ENCODE measurements around the gene FER. TPM values are rescaled to one million over a fixed set of nuclear protein-coding genes. Genes with fewer than 3 reads are reported as not detected.
"Not testable (repeated sequence)": the region's sequence is repeated elsewhere in the genome, so short reads cannot be mapped to it uniquely, and the experiment has no call there.

FER gene
- total RNA-seq, 2 donors from 2014 or later = 9.8 to 15.1 TPM

DNA sequence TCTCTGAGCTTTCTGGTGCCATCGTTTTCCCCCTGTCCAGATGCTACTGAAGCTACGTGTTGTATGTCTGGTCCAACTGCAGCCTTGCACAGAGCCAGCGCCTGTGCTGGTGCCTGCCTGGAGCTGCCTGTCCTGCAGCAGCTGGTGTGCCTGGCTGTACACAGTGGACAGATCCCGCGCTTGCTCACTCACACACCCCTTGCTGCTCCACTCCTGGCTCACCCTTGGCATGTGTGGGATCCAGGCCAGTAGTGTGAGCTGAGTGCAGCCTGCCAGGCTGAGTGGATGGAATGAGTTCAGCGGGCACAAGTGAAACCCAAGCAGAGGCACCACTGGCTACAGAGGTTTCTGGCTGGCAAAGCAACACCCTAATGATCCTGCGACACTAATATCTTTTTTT is 40.4 kb downstream of the FER start:
- Mint-ChIP-seq H3K27me3 (no peaks in the 10 kb centered on the region), H3K36me3 (ENCODE audit: low read depth) (peaks cover 8% of the 10 kb centered on the region)
- DNase-seq = no peak

DNA sequence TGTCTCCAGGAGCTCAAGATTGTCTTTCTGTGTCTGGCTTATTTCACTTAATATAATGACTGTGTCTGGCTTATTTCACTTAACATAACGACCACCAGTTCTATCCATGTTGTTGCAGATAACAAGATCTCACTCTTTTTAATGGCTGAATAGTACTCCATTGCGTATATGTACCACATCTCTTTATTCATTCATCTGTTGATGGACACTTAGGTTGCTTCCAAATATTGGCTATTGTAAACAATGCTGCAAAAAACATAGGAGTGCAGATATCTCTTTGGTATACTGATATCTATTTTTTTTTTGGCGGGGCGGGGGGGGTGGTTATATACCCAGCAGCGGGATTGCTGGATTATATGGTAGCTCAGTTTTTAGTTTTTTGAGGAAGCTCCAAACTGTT is 45.5 kb downstream of the FER start:
- ATAC-seq (no peak), DNase-seq (no peak)
- Mint-ChIP-seq H3K4me3 (no peak overlapping the region), H3K36me3 (ENCODE audit: low read depth) (peaks cover 6% of the 10 kb centered on the region), H3K27me3 (no peaks in the 10 kb centered on the region), H3K27ac (no peak overlapping the region), H3K4me1 (no peaks in the 10 kb centered on the region)
- H3K9me3 ChIP-seq (ENCODE audit: control insufficient read depth, low read length, poor library complexity, severe bottlenecking) = no peaks in the 10 kb centered on the region

More for the DNA sequence above, 40.4 kb downstream of the FER start:
- H3K27ac Mint-ChIP-seq = peak overlapping the region; percentile 30
- no peak overlapping the region for H3K4me3 Mint-ChIP-seq
- H3K4me1 Mint-ChIP-seq = no peaks in the 10 kb centered on the region
- no peaks in the 10 kb centered on the region for H3K9me3 ChIP-seq (ENCODE audit: control insufficient read depth, low read length, poor library complexity, severe bottlenecking)
- no peak for ATAC-seq

DNA sequence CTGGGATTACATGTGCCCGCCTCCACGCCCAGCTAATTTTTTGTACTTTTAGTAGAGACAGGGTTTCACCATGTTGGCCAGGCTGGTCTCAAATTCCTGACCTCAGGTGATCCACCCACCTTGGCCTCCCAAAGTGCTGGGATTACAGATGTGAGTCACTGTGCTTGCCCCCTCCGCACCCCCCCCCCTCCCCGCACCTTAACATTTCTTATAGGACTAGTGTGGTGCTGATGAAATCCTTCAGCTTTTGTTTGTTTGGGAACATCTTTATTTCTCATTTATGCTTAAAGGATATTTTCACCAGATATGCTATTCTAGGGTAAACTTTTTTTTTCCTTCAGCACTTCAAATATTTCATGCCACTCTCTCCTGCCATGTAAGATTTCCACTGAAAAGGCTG is 46.7 kb downstream of the FER start:
- not testable (repeated sequence) for ATAC-seq; DNase-seq; H3K4me1 Mint-ChIP-seq; H3K27me3 Mint-ChIP-seq; H3K36me3 Mint-ChIP-seq (ENCODE audit: low read depth); H3K27ac Mint-ChIP-seq; H3K9me3 ChIP-seq (ENCODE audit: control insufficient read depth, low read length, poor library complexity, severe bottlenecking)
- peak overlapping the region; percentile 63 for H3K4me3 Mint-ChIP-seq

DNA sequence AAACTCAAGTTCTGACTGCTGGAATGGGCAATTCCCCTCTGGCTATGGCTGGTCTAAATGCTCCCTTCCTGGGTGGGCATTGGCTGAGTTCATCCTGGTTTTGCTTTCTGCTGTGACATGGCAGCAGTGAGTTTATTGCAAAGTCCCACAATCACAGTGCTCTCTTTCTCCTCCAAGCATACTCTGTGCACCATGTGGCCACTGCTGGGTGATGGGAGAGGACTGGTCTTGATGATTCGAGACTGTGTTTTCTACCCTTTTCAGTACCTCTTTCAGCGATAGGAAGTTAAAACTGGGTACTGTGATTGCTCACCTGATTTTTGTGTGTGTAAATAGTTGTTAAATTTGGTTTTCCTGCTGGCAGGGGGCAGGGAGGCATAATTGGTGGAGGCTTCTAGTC is 49.7 kb downstream of the FER start:
- Mint-ChIP-seq H3K4me3 (no peak overlapping the region), H3K27me3 (no peaks in the 10 kb centered on the region), H3K4me1 (no peaks in the 10 kb centered on the region), H3K27ac (no peak overlapping the region), H3K36me3 (ENCODE audit: low read depth) (peaks cover 4% of the 10 kb centered on the region)
- DNase-seq = no peak
- H3K9me3 ChIP-seq (ENCODE audit: control insufficient read depth, low read length, poor library complexity, severe bottlenecking) = no peaks in the 10 kb centered on the region
- ATAC-seq = no peak

DNA sequence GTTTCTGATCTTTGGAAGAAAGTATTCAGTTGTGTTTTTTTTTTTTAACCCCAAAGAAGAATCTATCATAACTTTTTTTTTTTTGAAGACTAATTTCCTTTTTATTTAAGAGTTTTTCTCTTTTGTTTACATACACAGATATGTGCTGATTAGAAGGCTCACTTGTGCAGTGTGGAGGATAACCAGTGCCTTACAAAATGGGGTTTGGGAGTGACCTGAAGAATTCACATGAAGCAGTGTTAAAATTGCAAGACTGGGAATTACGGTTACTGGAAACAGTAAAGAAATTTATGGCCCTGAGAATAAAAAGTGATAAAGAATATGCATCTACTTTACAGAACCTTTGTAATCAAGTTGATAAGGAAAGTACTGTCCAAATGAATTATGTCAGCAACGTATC is 50.3 kb downstream of the FER start:
- ATAC-seq (no peak), DNase-seq (no peak)
- no peaks in the 10 kb centered on the region for H3K4me1 Mint-ChIP-seq
- H3K36me3 Mint-ChIP-seq (ENCODE audit: low read depth) = peaks cover 4% of the 10 kb centered on the region
- no peaks in the 10 kb centered on the region for H3K27me3 Mint-ChIP-seq
- no peak overlapping the region for H3K27ac Mint-ChIP-seq
- no peaks in the 10 kb centered on the region for H3K9me3 ChIP-seq (ENCODE audit: control insufficient read depth, low read length, poor library complexity, severe bottlenecking)
- no peak overlapping the region for H3K4me3 Mint-ChIP-seq

DNA sequence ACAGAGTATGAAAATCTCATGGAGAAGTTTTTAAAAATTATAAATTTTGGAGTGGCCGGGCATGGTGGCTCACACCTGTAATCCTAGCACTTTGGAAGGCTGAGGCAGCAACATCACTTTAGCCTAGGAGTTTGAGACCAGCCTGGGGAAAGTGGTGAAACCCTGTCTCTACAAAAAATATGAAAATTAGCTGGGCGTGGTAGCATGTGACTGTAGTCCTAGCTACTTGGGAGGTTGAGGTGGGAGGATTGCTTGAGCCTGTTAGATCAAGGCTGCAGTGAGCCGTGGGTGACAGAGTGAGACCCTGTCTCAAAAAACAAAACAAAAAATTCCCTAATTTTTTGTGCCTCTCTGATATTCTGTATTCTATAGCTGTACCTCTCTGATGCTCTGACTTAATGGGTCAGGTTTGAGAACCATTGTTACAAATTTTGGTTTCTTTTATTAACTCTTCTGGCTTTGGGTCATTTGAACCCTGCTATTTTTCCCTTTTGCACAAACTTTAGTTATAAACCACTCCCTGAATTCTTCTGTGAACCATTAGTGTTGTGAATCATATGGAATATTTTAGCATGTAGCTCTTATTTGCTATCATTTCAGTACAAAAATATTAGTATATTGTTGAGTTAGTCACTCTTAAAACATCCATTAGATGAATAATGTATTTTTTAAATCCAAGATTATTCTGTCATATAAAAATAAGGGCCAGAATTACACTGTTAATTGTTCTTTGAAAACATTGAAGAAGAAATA is 51.0 kb downstream of the FER start:
- no peak for ATAC-seq
- no peak overlapping the region for H3K4me3 Mint-ChIP-seq
- no peak for DNase-seq
- peaks cover 2% of the 10 kb centered on the region for H3K36me3 Mint-ChIP-seq (ENCODE audit: low read depth)
- H3K27me3 Mint-ChIP-seq = no peaks in the 10 kb centered on the region
- no peak overlapping the region for H3K27ac Mint-ChIP-seq
- H3K9me3 ChIP-seq (ENCODE audit: control insufficient read depth, low read length, poor library complexity, severe bottlenecking) = no peaks in the 10 kb centered on the region
- H3K4me1 Mint-ChIP-seq = no peaks in the 10 kb centered on the region

DNA sequence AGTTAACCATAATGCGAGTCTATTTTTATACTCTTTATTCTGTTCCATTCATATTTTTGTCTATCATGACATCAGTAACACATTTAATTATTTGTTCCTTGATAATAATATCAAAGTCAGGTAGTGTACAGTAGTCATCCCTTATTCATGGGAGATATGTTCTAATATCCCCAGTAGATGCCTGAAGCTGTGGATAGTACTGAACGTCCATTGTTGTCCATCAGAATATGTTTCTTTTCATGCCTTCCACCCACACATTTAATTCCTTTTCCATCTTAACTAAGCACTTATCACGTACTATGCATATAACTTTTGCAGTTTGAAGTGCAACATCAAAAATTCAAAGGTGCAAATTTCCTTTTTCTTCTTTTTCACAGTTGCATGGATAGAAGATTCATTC is 53.6 kb downstream of the FER start:
- H3K36me3 Mint-ChIP-seq (ENCODE audit: low read depth) = peaks cover 2% of the 10 kb centered on the region
- no peak overlapping the region for H3K27ac Mint-ChIP-seq
- DNase-seq = no peak
- no peaks in the 10 kb centered on the region for H3K9me3 ChIP-seq (ENCODE audit: control insufficient read depth, low read length, poor library complexity, severe bottlenecking)
- no peaks in the 10 kb centered on the region for H3K4me1 Mint-ChIP-seq
- H3K27me3 Mint-ChIP-seq = no peaks in the 10 kb centered on the region
- ATAC-seq = no peak
- no peak overlapping the region for H3K4me3 Mint-ChIP-seq

DNA sequence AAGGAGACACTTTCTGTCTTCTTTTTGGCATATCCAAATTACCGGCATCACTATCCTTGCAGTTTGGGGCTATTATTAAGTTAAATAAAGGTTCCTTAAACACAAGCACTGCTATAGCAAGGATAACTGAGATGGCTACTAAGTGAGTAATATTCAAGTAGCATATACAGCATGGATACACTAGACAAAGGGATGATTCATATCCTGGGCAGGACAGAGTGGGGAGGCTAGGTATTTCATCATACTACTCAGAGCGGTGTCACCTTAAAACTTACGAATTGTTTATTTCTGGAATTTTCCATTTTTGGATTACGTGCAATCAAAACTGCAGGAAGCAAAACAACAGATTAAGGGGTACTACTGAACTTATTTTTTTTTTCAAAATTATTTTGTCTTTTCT is 54.1 kb downstream of the FER start:
- DNase-seq = no peak
- H3K9me3 ChIP-seq (ENCODE audit: control insufficient read depth, low read length, poor library complexity, severe bottlenecking) = no peaks in the 10 kb centered on the region
- H3K36me3 Mint-ChIP-seq (ENCODE audit: low read depth) = peaks cover 2% of the 10 kb centered on the region
- no peaks in the 10 kb centered on the region for H3K4me1 Mint-ChIP-seq
- no peak for ATAC-seq
- no peaks in the 10 kb centered on the region for H3K27me3 Mint-ChIP-seq
- H3K4me3 Mint-ChIP-seq = no peak overlapping the region
- H3K27ac Mint-ChIP-seq = no peak overlapping the region

DNA sequence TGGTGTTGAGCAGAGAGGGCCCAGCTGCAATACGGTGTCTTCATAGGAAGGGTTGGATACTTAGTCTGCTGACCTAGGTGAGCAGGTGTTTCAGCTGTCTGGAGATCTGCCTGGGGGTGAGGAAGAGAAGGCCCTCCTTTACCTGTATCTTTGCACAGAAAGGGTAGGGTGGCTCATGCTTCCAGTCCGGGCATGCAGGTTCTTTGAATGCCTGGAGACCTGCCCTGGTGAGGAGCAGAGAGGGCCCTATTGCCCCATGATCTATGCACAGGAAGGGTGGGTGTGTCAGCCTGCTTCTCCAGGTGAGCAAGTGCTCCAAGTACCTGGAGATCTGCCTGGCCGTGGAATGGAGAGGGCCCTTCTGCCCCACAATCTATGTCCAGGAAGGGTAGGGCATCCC is 63.0 kb downstream of the FER start:
- DNase-seq (no peak), ATAC-seq (no peak)
- no peak overlapping the region for H3K4me3 Mint-ChIP-seq
- H3K36me3 Mint-ChIP-seq (ENCODE audit: low read depth) = no peaks in the 10 kb centered on the region
- peaks cover 2% of the 10 kb centered on the region for H3K4me1 Mint-ChIP-seq
- no peak overlapping the region for H3K27ac Mint-ChIP-seq
- H3K9me3 ChIP-seq (ENCODE audit: control insufficient read depth, low read length, poor library complexity, severe bottlenecking) = no peaks in the 10 kb centered on the region
- H3K27me3 Mint-ChIP-seq = no peaks in the 10 kb centered on the region

DNA sequence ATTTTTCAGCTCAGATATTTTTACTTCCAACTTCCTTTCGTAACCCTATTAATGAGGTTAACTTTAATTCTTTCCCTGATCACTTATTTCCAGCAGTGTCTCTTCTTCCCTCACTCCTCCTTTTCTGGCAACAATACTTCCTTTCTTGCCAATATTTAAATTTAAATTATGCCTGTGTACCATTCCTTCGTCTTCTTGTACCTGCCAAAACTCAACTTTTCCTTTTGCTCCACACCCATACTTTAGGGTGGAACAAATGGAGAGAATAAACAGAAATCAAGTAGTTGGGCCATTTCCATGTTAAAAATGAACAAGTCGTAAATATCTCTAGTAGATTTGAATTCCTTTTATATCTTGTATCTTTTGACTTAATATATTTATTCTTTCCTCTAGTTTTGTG is 66.0 kb downstream of the FER start:
- Mint-ChIP-seq H3K36me3 (ENCODE audit: low read depth) (no peaks in the 10 kb centered on the region), H3K4me3 (no peak overlapping the region), H3K27ac (no peak overlapping the region), H3K4me1 (peaks cover 2% of the 10 kb centered on the region), H3K27me3 (no peaks in the 10 kb centered on the region)
- ATAC-seq (no peak), DNase-seq (no peak)
- no peaks in the 10 kb centered on the region for H3K9me3 ChIP-seq (ENCODE audit: control insufficient read depth, low read length, poor library complexity, severe bottlenecking)

DNA sequence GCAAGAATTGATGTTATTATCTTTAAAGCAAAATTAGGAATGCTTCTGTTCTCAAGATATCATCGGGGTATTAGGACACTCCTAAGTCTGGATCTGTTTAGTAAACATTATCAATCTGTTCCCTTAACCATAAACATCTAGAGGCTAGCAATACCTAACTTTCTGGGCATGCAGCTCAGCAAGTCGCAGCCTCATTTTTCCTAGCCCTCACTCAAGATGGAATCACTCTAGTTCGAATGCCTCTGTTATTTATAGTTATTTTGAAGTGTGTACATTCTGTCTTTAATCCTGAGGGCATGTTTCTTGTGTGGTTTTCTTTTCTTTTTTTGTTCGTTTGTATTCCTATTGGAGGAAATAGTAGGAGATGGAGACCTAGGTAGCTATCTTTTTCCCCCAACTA is 66.9 kb downstream of the FER start:
- H3K9me3 ChIP-seq (ENCODE audit: control insufficient read depth, low read length, poor library complexity, severe bottlenecking) = no peaks in the 10 kb centered on the region
- DNase-seq (no peak), ATAC-seq (no peak)
- peaks cover 2% of the 10 kb centered on the region for H3K4me1 Mint-ChIP-seq
- no peak overlapping the region for H3K27ac Mint-ChIP-seq
- no peak overlapping the region for H3K4me3 Mint-ChIP-seq
- no peaks in the 10 kb centered on the region for H3K27me3 Mint-ChIP-seq
- no peaks in the 10 kb centered on the region for H3K36me3 Mint-ChIP-seq (ENCODE audit: low read depth)

DNA sequence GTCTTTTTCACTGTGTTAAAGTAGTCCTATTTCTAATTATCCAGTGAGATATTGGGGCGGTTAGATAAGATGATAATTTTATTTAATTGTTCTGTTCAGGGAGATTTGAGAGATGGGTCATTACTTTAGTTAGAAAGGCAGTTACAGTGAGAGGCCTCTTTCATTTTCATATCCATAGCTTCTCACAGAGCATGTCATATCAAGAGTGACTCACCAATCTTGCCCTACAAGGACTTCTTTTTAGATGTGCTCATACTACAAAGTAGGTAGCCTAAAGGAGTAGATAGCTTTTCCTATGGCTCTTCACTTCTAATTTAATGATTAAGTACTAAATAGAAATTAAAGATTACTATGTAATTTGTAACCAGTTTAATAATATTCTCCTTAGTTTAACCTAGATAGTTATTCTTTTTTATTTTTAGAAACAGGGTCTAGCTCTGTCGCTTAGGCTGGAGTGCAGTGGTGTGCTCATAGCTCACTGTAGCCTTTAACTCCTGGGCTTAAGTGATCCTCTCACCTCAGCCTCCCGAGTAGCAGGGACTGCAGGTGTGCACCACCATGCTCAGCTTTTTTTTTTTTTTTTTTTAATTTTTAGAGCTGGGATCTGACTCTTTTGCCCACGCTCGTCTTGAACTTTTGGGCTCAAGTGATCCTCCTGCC is 71.0 kb downstream of the FER start:
- no peak overlapping the region for H3K4me3 Mint-ChIP-seq
- H3K9me3 ChIP-seq (ENCODE audit: control insufficient read depth, low read length, poor library complexity, severe bottlenecking) = no peaks in the 10 kb centered on the region
- no peak for DNase-seq
- H3K36me3 Mint-ChIP-seq (ENCODE audit: low read depth) = no peaks in the 10 kb centered on the region
- peaks cover 2% of the 10 kb centered on the region for H3K4me1 Mint-ChIP-seq
- H3K27ac Mint-ChIP-seq = no peak overlapping the region
- H3K27me3 Mint-ChIP-seq = no peaks in the 10 kb centered on the region
- no peak for ATAC-seq

DNA sequence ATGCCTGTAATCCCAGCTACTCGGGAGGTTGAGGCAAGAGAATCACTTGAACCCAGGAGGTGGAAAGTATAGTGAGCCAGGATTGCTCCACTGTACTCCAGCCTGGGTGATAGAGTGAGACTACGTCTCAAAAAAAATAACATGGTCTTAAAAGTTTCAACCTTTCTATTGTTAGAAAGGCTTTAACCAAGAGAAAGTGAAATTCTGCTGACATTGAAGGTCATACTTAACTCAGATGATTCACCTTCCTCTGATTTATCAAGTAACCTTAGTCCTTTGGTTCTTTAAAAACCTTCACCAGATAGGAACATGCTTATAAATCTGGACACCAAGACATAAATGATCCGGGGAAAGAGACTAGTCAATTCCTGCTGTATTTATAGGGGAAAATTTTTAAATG is 73.3 kb downstream of the FER start:
- no peaks in the 10 kb centered on the region for H3K9me3 ChIP-seq (ENCODE audit: control insufficient read depth, low read length, poor library complexity, severe bottlenecking)
- Mint-ChIP-seq H3K27me3 (no peaks in the 10 kb centered on the region), H3K4me1 (no peaks in the 10 kb centered on the region), H3K36me3 (ENCODE audit: low read depth) (no peaks in the 10 kb centered on the region), H3K27ac (no peak overlapping the region), H3K4me3 (no peak overlapping the region)
- DNase-seq (no peak), ATAC-seq (no peak)
